Smooth muscle cell (in vitro differentiated cells): ENCODE measurements around the gene COIL. TPM values are rescaled to one million over a fixed set of nuclear protein-coding genes. Genes with fewer than 3 reads are reported as not detected.

ENCODE experiments used
- DNase-seq: peaks from one replicate; lab custom pipeline; 2025; ENCODE audit not compliant: unreplicated experiment; lab: John Stamatoyannopoulos, UW
- H2AFZ ChIP-seq: fragments of 200-600 bp; sonication (generic); 2 replicates; pipeline ENCODE4 v1.6.0; 2016; ENCODE audit warnings: antibody characterized with exemption, low read depth, mild to moderate bottlenecking
- H3F3A ChIP-seq: fragments of 200-600 bp; sonication (generic); 2 replicates; pipeline ENCODE4 v1.6.0; 2017; ENCODE audit warnings: antibody characterized with exemption, low read depth
- H3K27ac ChIP-seq: fragments of 200-600 bp; sonication (generic); 2 replicates; pipeline ENCODE4 v1.5.1; 2016; ENCODE audit warnings: low read depth, mild to moderate bottlenecking
- H3K27me3 ChIP-seq: fragments of 200-600 bp; sonication (generic); 2 replicates; pipeline ENCODE4 v1.6.1; 2016; ENCODE audit warnings: low read depth, mild to moderate bottlenecking
- H3K36me3 ChIP-seq: fragments of 200-600 bp; sonication (generic); 2 replicates; pipeline ENCODE4 v1.5.1; 2016; ENCODE audit warnings: low read depth
- H3K4me1 ChIP-seq: fragments of 200-600 bp; sonication (generic); 2 replicates; pipeline ENCODE4 v1.5.1; 2016; ENCODE audit warnings: low read depth
- H3K4me2 ChIP-seq: fragments of 200-600 bp; sonication (generic); 2 replicates; pipeline ENCODE4 v1.6.0; 2016; ENCODE audit warnings: mild to moderate bottlenecking
- H3K4me3 ChIP-seq: fragments of 200-600 bp; sonication (generic); 2 replicates; pipeline ENCODE4 v1.5.1; 2016; ENCODE audit warnings: mild to moderate bottlenecking
- H3K79me2 ChIP-seq: fragments of 200-600 bp; sonication (generic); 2 replicates; pipeline ENCODE4 v1.6.0; 2016; ENCODE audit warnings: low read depth, mild to moderate bottlenecking
- H3K9ac ChIP-seq: fragments of 200-600 bp; sonication (generic); 2 replicates; pipeline ENCODE4 v1.6.0; 2016; ENCODE audit warnings: low read depth
- H3K9me3 ChIP-seq: fragments of 200-600 bp; sonication (generic); replicated peaks from 2 replicates; pipeline ENCODE4 v1.5.1; 2016; ENCODE audit warnings: low read depth
- H4K20me1 ChIP-seq: fragments of 200-600 bp; sonication (generic); 2 replicates; pipeline ENCODE4 v1.6.0; 2016; ENCODE audit warnings: low read depth
- WGBS: methylation state at CpG from one replicate; pipeline ENCODE4 v1.1.7; 2016; ENCODE audit warnings: low lambda C conversion rate; 5-methylcytosine and 5-hydroxymethylcytosine counted together
- polyA plus RNA-seq: library from polyadenylated mRNA; unstranded; fragments of >200 nt; fragmentation: Nextera tagmentation; extraction: Ambion mirVana; gene quantifications from 2 replicates; pipeline ENCODE4 v1.2.1, GENCODE V29; 2016
- total RNA-seq: library from RNA; depleted of rRNA; stranded (reverse); fragments of >200 nt; gene quantifications from 2 replicates; pipeline ENCODE4 v1.2.3, GENCODE V29; 2014
- TF ChIP-seq, protein P1 (sequence below): fragments of 200-600 bp; sonication (generic); IDR thresholded peaks from 2 replicates; pipeline ENCODE4 v1.5.1; 2017; ENCODE audit warnings: borderline replicate concordance, mild to moderate bottlenecking, antibody characterized with exemption; ENCODE audit not compliant: insufficient read depth, poor library complexity, severe bottlenecking

COIL gene
- total and polyA plus RNA-seq, 2 experiments from 2014 or later: 15.5 to 30.3 TPM

DNA sequence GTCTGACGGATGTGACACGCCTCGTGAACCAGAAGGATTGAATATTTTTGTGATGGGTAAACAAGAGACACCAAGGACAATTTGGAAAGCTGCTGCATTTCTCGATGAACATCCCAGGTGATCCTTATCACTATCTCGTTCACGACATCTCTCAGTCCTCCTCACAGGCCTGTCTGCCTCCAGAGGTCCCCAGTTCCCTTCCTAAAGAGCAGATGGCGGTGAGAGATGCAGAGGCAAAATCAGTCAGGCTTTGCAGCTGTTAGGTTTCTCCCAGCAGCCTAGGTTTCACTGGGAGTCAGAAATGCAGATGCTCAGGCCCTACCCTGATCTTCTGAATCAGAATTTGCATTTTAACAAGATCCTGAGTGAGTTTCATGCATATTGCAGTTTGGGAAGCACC, 40.7 kb upstream of the COIL start:
- no peaks in the 10 kb centered on the region for H4K20me1 ChIP-seq
- WGBS: 94% methylated on average over 7 of the region's 7 CpGs
- H3K79me2 ChIP-seq: no peaks in the 10 kb centered on the region
- no peak overlapping the region for H3K4me2 ChIP-seq
- H3K9ac ChIP-seq: no peak overlapping the region
- no peak overlapping the region for H3K27ac ChIP-seq
- no peak overlapping the region for H3K4me3 ChIP-seq
- no peaks in the 10 kb centered on the region for H3K27me3 ChIP-seq
- H3F3A ChIP-seq: no peaks in the 10 kb centered on the region
- no peak for DNase-seq
- no peaks in the 10 kb centered on the region for H3K36me3 ChIP-seq
- no peak overlapping the region for H2AFZ ChIP-seq
- H3K9me3 ChIP-seq: no peaks in the 10 kb centered on the region
- no peaks in the 10 kb centered on the region for H3K4me1 ChIP-seq
- TF ChIP-seq, protein P1, sequence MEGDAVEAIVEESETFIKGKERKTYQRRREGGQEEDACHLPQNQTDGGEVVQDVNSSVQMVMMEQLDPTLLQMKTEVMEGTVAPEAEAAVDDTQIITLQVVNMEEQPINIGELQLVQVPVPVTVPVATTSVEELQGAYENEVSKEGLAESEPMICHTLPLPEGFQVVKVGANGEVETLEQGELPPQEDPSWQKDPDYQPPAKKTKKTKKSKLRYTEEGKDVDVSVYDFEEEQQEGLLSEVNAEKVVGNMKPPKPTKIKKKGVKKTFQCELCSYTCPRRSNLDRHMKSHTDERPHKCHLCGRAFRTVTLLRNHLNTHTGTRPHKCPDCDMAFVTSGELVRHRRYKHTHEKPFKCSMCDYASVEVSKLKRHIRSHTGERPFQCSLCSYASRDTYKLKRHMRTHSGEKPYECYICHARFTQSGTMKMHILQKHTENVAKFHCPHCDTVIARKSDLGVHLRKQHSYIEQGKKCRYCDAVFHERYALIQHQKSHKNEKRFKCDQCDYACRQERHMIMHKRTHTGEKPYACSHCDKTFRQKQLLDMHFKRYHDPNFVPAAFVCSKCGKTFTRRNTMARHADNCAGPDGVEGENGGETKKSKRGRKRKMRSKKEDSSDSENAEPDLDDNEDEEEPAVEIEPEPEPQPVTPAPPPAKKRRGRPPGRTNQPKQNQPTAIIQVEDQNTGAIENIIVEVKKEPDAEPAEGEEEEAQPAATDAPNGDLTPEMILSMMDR: no peak

DNA sequence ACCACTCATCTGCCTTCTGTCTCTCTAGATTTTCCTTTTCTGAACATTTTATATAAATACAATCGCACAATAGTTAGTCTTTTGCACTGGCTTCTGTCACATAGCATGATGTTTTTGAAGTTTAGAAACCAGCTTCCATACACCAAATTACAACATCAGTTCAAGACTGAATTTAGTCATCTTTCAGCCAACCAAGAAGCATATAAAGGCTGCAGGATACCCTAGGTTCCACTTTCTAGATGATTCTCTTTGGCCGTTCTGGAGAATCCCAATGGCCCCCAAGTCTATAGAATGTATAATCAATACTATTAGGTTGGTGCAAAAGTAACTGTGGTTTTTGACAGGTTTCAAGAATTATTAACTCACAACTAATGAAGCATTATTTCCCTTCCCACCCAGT, 36.5 kb upstream of the COIL start:
- Histone ChIP-seq H3K27ac (no peak overlapping the region), H3K36me3 (no peaks in the 10 kb centered on the region), H3K79me2 (no peaks in the 10 kb centered on the region), H4K20me1 (no peaks in the 10 kb centered on the region), H3K4me1 (no peaks in the 10 kb centered on the region), H3K4me3 (no peak overlapping the region), H3K27me3 (no peaks in the 10 kb centered on the region), H3K4me2 (no peak overlapping the region), H3F3A (no peaks in the 10 kb centered on the region), H3K9me3 (no peaks in the 10 kb centered on the region), H2AFZ (no peak overlapping the region), H3K9ac (no peak overlapping the region)
- TF ChIP-seq, protein P1: no peak
- WGBS: 95% methylated on average over 2 of the region's 2 CpGs
- no peak for DNase-seq

DNA sequence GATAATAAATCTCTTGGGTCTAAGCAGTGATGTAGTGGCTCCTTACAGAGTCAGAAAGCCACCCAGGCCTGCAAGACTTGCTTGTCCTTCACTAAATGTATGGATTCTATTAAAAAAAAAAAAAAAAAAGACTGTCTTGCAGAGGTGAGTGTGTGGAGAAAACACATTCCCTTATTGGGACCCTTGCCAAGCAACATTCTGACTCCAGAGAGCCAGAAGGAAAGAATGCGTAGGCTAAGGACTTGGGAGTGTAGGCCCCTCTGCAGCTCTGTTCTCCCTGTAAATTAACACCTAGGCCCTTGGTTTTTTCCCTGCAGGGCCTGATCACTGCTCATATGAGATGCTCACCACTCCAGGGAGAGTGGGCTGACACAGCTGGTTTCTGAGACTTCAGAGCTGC, 34.9 kb upstream of the COIL start:
- H3K27me3 ChIP-seq: no peaks in the 10 kb centered on the region
- no peak overlapping the region for H3K9ac ChIP-seq
- H3K4me2 ChIP-seq: no peak overlapping the region
- no peak for DNase-seq
- H3K36me3 ChIP-seq: no peaks in the 10 kb centered on the region
- H2AFZ ChIP-seq: no peak overlapping the region
- TF ChIP-seq, protein P1: no peak
- H4K20me1 ChIP-seq: no peaks in the 10 kb centered on the region
- H3K4me1 ChIP-seq: no peaks in the 10 kb centered on the region
- no peaks in the 10 kb centered on the region for H3K9me3 ChIP-seq
- H3K27ac ChIP-seq: no peak overlapping the region
- H3F3A ChIP-seq: no peaks in the 10 kb centered on the region
- 100% methylated on average over 1 of the region's 1 CpG for whole genome bisulfite sequencing
- H3K79me2 ChIP-seq: no peaks in the 10 kb centered on the region
- no peak overlapping the region for H3K4me3 ChIP-seq

DNA sequence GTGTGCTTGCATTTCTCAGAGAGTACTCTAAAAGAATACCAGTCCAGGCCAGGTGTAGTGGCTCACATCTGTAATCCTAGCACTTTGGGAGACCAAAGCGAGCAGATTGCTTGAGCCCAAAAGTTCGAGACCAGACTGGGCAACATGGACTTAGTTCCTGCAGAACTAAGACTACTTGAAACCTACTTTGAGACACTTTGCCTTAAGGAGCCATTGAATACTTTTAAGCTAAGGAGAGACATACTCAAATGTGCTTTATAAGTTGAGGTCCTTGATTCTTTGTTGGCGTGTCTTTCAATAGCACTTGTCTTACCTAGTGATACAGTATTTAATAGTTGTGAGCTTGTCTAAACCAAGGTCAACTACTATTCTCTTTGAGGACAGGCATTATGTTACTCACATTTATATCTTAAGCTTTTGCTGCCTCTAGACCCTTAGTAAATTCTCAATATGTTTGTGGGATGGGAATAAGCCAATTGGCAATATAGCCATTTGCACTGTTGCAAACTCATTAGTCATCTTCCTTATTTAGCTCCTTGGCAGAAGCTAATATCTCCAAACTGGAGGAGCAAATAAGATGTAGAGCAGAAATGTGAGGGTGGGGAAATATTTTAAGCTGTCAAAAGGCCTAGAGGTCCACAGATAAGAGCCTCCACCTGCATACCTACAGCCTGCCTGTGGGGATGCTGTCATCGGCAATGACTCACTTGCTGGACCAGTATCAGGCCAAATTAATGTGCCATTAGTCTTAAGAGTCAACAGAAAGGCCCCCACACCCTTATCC, 33.4 kb upstream of the COIL start:
- no peak overlapping the region for H3K4me2 ChIP-seq
- H3K4me3 ChIP-seq: no peak overlapping the region
- H3K36me3 ChIP-seq: no peaks in the 10 kb centered on the region
- H3K27ac ChIP-seq: no peak overlapping the region
- DNase-seq: no peak
- TF ChIP-seq, protein P1: no peak
- no peaks in the 10 kb centered on the region for H3F3A ChIP-seq
- no peak overlapping the region for H3K9ac ChIP-seq
- no peaks in the 10 kb centered on the region for H3K9me3 ChIP-seq
- no peaks in the 10 kb centered on the region for H3K27me3 ChIP-seq
- 92% methylated on average over 4 of the region's 4 CpGs for WGBS
- no peak overlapping the region for H2AFZ ChIP-seq
- no peaks in the 10 kb centered on the region for H4K20me1 ChIP-seq
- no peaks in the 10 kb centered on the region for H3K79me2 ChIP-seq
- H3K4me1 ChIP-seq: no peaks in the 10 kb centered on the region
